ENCODE measurements around the gene GSE1.
A peak's percentile ranks its signal among the peaks of the same experiment; 100 is the strongest.

Gene GSE1

GRCh38 chr16:85695196-85696128 is 82.3 kb downstream of the GSE1 start:
- H3K27ac ChIP-seq (ENCODE audit: extremely low read depth, low read depth, low read length): no peak overlapping the region
- H3K4me3 ChIP-seq (ENCODE audit: low read depth, low read length): no peak overlapping the region
- ChIA-PET POLR2A (no interaction called here), CTCF (no interaction called here)
- no peaks in the 10 kb centered on the region for H3K36me3 ChIP-seq (ENCODE audit: control insufficient read depth in 2 of 2, insufficient read depth in 1 of 2, low read length in 2 of 2)
- no peaks in the 10 kb centered on the region for H3K4me1 ChIP-seq (ENCODE audit: control insufficient read depth, insufficient read depth, low read length)
- TF ChIP-seq ZIC2 (tag by site-specific recombination; IDR thresholded peaks at IDR 0.05) (peak; percentile 17; the same call in 1 of the 2 replicates), TSHZ1 (tag by site-specific recombination; IDR thresholded peaks at IDR 0.05; ENCODE audit: borderline replicate concordance) (no peak)
- no peaks in the 10 kb centered on the region for H3K9me3 ChIP-seq (ENCODE audit: control insufficient read depth, insufficient read depth, low read depth, low read length)

- no peaks in the 10 kb centered on the region for H3K36me3 ChIP-seq (ENCODE audit: control insufficient read depth in 2 of 2, insufficient read depth in 1 of 2, low read length in 2 of 2)
- no peaks in the 10 kb centered on the region for H3K4me1 ChIP-seq (ENCODE audit: control insufficient read depth, insufficient read depth, low read length)
- ChIA-PET POLR2A (no interaction called here), CTCF (interaction anchor here (0.6 to 0.7 kb wide), 2 partner anchors 22 to 51 kb away, joined by 3 to 4 read pairs; no protein-coding TSS in a partner anchor)
- no peaks in the 10 kb centered on the region for H3K9me3 ChIP-seq (ENCODE audit: control insufficient read depth, insufficient read depth, low read depth, low read length)
- no peak overlapping the region for H3K4me3 ChIP-seq (ENCODE audit: low read depth, low read length)
- no peak overlapping the region for H3K27ac ChIP-seq (ENCODE audit: extremely low read depth, low read depth, low read length)
- peak; percentile 52; the same call in 1 of the 2 replicates for TF ChIP-seq SCRT1 (tag by site-specific recombination; IDR thresholded peaks at IDR 0.05; ENCODE audit: borderline replicate concordance)
- TF ChIP-seq SCRT2 (tag by site-specific recombination; IDR thresholded peaks at IDR 0.05): 0 out of 2 replicates have a peak, but pooled peaks have one; percentile 28
- TF ChIP-seq ZNF391 (tag by site-specific recombination; IDR thresholded peaks at IDR 0.05; ENCODE audit: borderline replicate concordance, low read depth): no peak
- no peak for TF ChIP-seq SETDB1 (IDR thresholded peaks at IDR 0.05; ENCODE audit: insufficient read length, low read length)
These were observed 83.7 kb downstream of the GSE1 start for GRCh38 chr16:85696781-85697180.

GRCh38 chr16:85697431-85697830 is 84.3 kb downstream of the GSE1 start:
- Histone ChIP-seq H3K36me3 (ENCODE audit: control insufficient read depth in 2 of 2, insufficient read depth in 1 of 2, low read length in 2 of 2) (no peaks in the 10 kb centered on the region), H3K4me1 (ENCODE audit: control insufficient read depth, insufficient read depth, low read length) (no peaks in the 10 kb centered on the region), H3K9me3 (ENCODE audit: control insufficient read depth, insufficient read depth, low read depth, low read length) (no peaks in the 10 kb centered on the region), H3K4me3 (ENCODE audit: low read depth, low read length) (no peak overlapping the region), H3K27ac (ENCODE audit: extremely low read depth, low read depth, low read length) (no peak overlapping the region)
- no peak for TF ChIP-seq GLI2 (tag by site-specific recombination; IDR thresholded peaks at IDR 0.05; ENCODE audit: borderline replicate concordance, low read depth)
- no peak for TF ChIP-seq ZNF768 (tag by site-specific recombination; IDR thresholded peaks at IDR 0.05)
- TF ChIP-seq ZNF530 (tag by site-specific recombination; IDR thresholded peaks at IDR 0.05; ENCODE audit: low read depth): no peak
- TF ChIP-seq ZNF571 (tag by site-specific recombination; IDR thresholded peaks at IDR 0.05): no peak
- ChIA-PET CTCF (interaction anchor here (0.6 kb wide), 2 partner anchors 45 to 50 kb away, joined by 3 to 4 read pairs; no protein-coding TSS in a partner anchor), POLR2A (no interaction called here)

- TF ChIP-seq ZNF768 (tag by site-specific recombination; IDR thresholded peaks at IDR 0.05) (peak; percentile 63; the same call in 1 of the 2 replicates), ZNF112 (tag by site-specific recombination; IDR thresholded peaks at IDR 0.05) (no peak)
- H3K36me3 ChIP-seq (ENCODE audit: control insufficient read depth in 2 of 2, insufficient read depth in 1 of 2, low read length in 2 of 2): no peaks in the 10 kb centered on the region
- no peaks in the 10 kb centered on the region for H3K9me3 ChIP-seq (ENCODE audit: control insufficient read depth, insufficient read depth, low read depth, low read length)
- POLR2A ChIA-PET: no interaction called here
- H3K4me1 ChIP-seq (ENCODE audit: control insufficient read depth, insufficient read depth, low read length): no peaks in the 10 kb centered on the region
- H3K4me3 ChIP-seq (ENCODE audit: low read depth, low read length): no peak overlapping the region
- no peak overlapping the region for H3K27ac ChIP-seq (ENCODE audit: extremely low read depth, low read depth, low read length)
- CTCF ChIA-PET: interaction anchor here (0.5 to 1.1 kb wide), 3 partner anchors 13 to 32 kb away, joined by 3 read pairs; no protein-coding TSS in a partner anchor
These were observed 85.4 kb downstream of the GSE1 start for GRCh38 chr16:85698459-85698891.
